ENCODE data around the gene KCNA2. TPM values are rescaled to one million over a fixed set of nuclear protein-coding genes. Genes with fewer than 3 reads are reported as not detected.

The KCNA2 gene
- total RNA-seq, 2 donors from 2014 or later, result 1.3 TPM

DNA sequence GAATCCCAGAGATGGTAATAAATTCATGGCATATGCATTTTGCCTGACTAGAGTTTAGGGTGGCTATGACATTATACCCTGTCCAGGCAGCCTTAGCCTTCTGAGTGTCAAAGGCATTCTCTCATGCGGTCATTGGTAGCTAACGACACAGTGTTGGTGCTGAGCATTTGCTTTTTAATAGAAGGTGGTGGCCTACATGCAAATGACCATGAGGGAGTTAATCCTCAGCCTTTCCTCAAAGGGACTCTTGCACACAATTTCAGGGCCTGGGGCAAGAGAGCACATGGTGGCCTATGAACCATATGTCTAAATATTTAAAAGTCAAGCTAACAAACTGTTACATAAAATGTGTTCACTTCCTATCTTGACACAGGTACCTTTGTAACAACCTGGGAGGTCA, 56.3 kb downstream of the KCNA2 start:
- ATAC-seq (no peak), DNase-seq (no peak)
- Histone ChIP-seq H3K4me3 (no peak overlapping the region), H3K4me1 (no peaks in the 10 kb centered on the region), H3K27ac (no peak overlapping the region), H3K9me3 (no peaks in the 10 kb centered on the region), H3K36me3 (replicated peaks in 1 of 2; ENCODE audit: insufficient read depth in 1 of 2, low read depth in 2 of 2) (no peaks in the 10 kb centered on the region), H3K27me3 (no peaks in the 10 kb centered on the region)
- intact Hi-C loops (cut with DNase I), result no loop called here
- no peak for TF ChIP-seq POLR2A (IDR thresholded peaks at IDR 0.05)
- TF ChIP-seq, protein P1, sequence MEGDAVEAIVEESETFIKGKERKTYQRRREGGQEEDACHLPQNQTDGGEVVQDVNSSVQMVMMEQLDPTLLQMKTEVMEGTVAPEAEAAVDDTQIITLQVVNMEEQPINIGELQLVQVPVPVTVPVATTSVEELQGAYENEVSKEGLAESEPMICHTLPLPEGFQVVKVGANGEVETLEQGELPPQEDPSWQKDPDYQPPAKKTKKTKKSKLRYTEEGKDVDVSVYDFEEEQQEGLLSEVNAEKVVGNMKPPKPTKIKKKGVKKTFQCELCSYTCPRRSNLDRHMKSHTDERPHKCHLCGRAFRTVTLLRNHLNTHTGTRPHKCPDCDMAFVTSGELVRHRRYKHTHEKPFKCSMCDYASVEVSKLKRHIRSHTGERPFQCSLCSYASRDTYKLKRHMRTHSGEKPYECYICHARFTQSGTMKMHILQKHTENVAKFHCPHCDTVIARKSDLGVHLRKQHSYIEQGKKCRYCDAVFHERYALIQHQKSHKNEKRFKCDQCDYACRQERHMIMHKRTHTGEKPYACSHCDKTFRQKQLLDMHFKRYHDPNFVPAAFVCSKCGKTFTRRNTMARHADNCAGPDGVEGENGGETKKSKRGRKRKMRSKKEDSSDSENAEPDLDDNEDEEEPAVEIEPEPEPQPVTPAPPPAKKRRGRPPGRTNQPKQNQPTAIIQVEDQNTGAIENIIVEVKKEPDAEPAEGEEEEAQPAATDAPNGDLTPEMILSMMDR (IDR thresholded peaks at IDR 0.05), result no peak
- 62 to 78% methylated on average over 2 of the region's 2 CpGs for WGBS, 2 donors

DNA sequence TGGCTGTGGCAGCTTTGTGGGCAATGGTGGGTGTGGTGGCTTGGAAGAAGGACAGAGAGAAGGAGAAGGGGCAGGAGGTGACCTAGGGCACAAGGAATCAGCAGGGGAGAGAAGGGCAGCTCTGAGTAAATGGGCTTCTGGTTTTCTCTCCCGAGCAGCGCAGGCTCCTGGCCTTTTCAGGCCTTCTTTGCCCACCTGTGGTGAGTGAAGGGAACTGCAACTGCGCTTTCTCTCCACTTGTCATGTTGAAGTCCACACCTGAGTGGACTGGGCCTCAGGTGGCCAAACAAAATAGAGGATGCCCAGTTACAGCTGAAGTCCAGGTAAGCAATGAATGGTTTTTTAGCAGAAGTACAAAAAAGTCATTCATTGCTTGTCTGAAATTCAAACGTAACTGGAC, 57.8 kb downstream of the KCNA2 start:
- peak; percentile 16 to 42 (median 32) for DNase-seq
- 57 to 58% methylated on average over 4 of the region's 4 CpGs for WGBS, 2 donors
- intact Hi-C loops (cut with DNase I), result no loop called here
- no peak overlapping the region for H3K4me3 ChIP-seq
- H3K27ac ChIP-seq, result no peak overlapping the region
- TF ChIP-seq, protein P1 (IDR thresholded peaks at IDR 0.05), result peak; percentile 18 to 48 (median 41)
- TF ChIP-seq POLR2A (IDR thresholded peaks at IDR 0.05), result no peak
- H3K4me1 ChIP-seq, result no peaks in the 10 kb centered on the region
- H3K27me3 ChIP-seq, result no peaks in the 10 kb centered on the region
- no peak for ATAC-seq
- H3K9me3 ChIP-seq, result no peaks in the 10 kb centered on the region
- no peaks in the 10 kb centered on the region for H3K36me3 ChIP-seq (replicated peaks in 1 of 2; ENCODE audit: insufficient read depth in 1 of 2, low read depth in 2 of 2)

DNA sequence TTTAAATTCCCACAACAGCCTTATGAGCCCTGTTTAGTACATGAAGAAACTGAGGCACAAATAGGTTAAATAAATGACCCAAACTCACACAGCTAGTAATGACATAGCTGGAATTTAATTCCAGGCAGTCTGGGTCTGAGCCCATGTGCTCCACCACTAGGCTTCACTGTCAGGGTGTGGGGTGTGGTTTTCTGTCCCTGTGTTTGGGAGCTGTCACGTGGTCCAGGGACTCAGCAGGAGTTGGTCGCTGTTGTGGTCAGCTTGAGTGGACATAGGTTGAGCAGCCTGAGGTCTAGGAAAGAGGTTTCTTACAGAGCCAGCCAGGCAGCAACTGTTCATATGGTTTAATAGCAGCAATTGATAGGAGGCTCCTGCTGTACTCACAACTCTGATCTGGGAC, 59.1 kb downstream of the KCNA2 start:
- intact Hi-C loops (cut with DNase I), result no loop called here
- Histone ChIP-seq H3K27me3 (no peaks in the 10 kb centered on the region), H3K9me3 (no peaks in the 10 kb centered on the region), H3K36me3 (replicated peaks in 1 of 2; ENCODE audit: insufficient read depth in 1 of 2, low read depth in 2 of 2) (no peaks in the 10 kb centered on the region), H3K4me3 (no peak overlapping the region), H3K27ac (no peak overlapping the region), H3K4me1 (no peaks in the 10 kb centered on the region)
- DNase-seq, result no peak
- ATAC-seq, result no peak
- TF ChIP-seq, protein P1 (IDR thresholded peaks at IDR 0.05), result no peak
- no peak for TF ChIP-seq POLR2A (IDR thresholded peaks at IDR 0.05)
- 57 to 60% methylated on average over 1 to 2 of the region's 2 CpGs for WGBS, 2 donors

DNA sequence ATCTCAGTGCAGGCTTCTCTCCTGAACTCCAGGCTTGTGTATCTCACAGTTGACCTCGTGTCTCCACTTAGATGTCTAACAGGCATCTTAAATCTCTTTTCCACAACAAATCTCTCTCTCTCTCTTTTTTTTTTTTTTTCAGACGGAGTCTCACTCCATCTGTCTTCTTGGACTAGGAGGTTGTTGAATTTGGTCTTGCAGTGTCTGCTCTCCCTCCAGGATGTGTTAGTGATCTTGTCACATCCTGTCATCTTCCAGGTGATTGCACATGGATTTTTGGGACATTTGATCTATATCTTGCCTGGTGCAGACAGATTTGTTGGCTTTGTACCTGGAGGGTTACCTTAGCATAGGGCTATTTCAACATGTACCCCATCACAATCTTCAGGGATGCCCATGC, 60.7 kb downstream of the KCNA2 start:
- intact Hi-C loops (cut with DNase I), result no loop called here
- ATAC-seq (no peak), DNase-seq (no peak)
- H3K27ac ChIP-seq, result no peak overlapping the region
- H3K36me3 ChIP-seq (replicated peaks in 1 of 2; ENCODE audit: insufficient read depth in 1 of 2, low read depth in 2 of 2), result no peaks in the 10 kb centered on the region
- no peaks in the 10 kb centered on the region for H3K9me3 ChIP-seq
- H3K4me1 ChIP-seq, result no peaks in the 10 kb centered on the region
- no peaks in the 10 kb centered on the region for H3K27me3 ChIP-seq
- WGBS, 2 donors, result 34 to 35% methylated on average over 2 of the region's 2 CpGs
- TF ChIP-seq POLR2A (IDR thresholded peaks at IDR 0.05), result no peak
- TF ChIP-seq, protein P1 (IDR thresholded peaks at IDR 0.05), result no peak
- H3K4me3 ChIP-seq, result no peak overlapping the region

DNA sequence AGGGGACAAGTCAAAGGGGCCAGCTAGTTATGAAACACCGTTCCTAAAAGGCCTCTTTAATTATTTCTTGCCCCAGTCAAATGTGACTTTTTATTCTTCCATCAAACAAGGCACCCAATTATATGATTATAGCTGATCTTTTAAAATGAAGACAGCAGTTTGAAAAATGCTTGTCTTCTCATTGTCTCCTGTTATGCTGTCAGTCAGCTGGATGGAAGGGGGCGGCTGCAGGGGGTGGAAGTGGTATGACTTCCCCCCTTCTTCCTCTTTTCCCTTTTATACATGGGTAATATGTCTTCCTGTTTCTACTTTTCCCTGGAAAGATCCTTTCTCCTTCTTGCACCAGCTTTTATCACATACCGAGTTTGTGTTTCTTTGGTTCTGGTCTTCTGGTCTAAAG, 61.4 kb downstream of the KCNA2 start:
- Histone ChIP-seq H3K9me3 (no peaks in the 10 kb centered on the region), H3K4me1 (no peaks in the 10 kb centered on the region), H3K27me3 (no peaks in the 10 kb centered on the region), H3K36me3 (replicated peaks in 1 of 2; ENCODE audit: insufficient read depth in 1 of 2, low read depth in 2 of 2) (no peaks in the 10 kb centered on the region), H3K4me3 (no peak overlapping the region), H3K27ac (no peak overlapping the region)
- ATAC-seq (no peak), DNase-seq (no peak)
- intact Hi-C loops (cut with DNase I), result no loop called here
- TF ChIP-seq, protein P1 (IDR thresholded peaks at IDR 0.05), result no peak
- TF ChIP-seq POLR2A (IDR thresholded peaks at IDR 0.05), result no peak
- 48 to 54% methylated on average over 3 of the region's 3 CpGs for WGBS, 2 donors
